H7 (cell line): ENCODE measurements around the gene GYS2. TPM values are rescaled to one million over a fixed set of nuclear protein-coding genes. Genes with fewer than 3 reads are reported as not detected.
"Not testable (repeated sequence)": the region's sequence is repeated elsewhere in the genome, so short reads cannot be mapped to it uniquely, and the experiment has no call there.

Experiments used
- DNase-seq: peaks from one replicate; pipeline ENCODE4 v3.0.0; 2012
- H3K27me3 ChIP-seq: 2 replicates; pipeline ENCODE4 v1.6.0; 2011; ENCODE audit warnings: mild to moderate bottlenecking, low read length; ENCODE audit not compliant: control insufficient read depth, insufficient read depth
- H3K36me3 ChIP-seq: replicated peaks from 2 replicates; pipeline ENCODE4 v1.5.1; 2011; ENCODE audit warnings: low read length; ENCODE audit not compliant: control insufficient read depth, insufficient read depth
- H3K4me3 ChIP-seq: 2 replicates; pipeline ENCODE4 v1.5.1; 2011; ENCODE audit warnings: low read depth, mild to moderate bottlenecking, control low read depth, low read length, moderate library complexity; ENCODE audit not compliant: insufficient read depth
- total RNA-seq: library from RNA; depleted of rRNA; stranded (reverse); fragments of >200 nt; shearing (Covaris generic); gene quantifications from 2 replicates; pipeline ENCODE4 v1.2.3, GENCODE V29; 2014

The GYS2 gene
- total RNA-seq, 1 experiment from 2014 or later: not detected

DNA sequence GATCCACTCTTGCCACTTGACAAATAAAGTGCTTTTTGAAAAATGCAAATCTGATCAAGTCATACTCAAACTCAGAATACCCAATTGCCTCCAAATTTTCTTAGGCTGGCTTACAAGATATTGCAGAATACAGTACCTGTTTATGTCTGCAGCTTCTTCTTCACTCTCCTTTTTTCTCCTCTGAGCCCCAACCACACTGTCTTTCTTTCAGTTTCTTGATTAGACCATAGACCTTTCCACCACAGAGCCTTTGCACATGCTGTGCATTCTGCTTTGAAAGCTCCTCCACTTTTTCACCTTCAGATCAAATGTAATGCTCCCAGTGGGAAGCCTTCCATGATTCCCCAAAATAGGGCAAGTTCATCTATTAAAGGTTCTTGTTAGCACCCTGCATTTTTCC lies 13.9 kb upstream of the GYS2 start:
- Histone ChIP-seq H3K4me3 (no peak overlapping the region), H3K27me3 (no peaks in the 10 kb centered on the region), H3K36me3 (no peaks in the 10 kb centered on the region)
- no peak for DNase-seq

DNA sequence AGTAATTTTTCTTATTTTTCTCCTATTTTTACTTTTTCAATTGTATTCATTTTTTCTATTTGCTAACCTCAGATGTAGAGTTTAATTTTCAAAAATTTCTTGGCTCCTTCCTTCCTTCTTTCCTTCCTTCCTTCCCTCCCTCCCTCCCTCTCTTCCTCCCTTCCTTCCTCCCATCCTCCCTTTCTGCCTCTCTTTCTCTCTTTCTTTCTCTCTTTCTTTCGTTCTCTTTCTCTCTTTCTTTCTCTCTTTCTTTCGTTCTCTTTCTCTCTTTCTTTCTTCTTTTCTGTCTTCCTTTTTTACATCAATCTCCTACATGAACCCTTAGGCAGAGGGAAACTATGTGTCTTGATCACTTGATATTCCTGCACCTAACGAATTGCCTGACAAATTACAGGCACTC lies 12.4 kb upstream of the GYS2 start:
- Histone ChIP-seq H3K4me3 (no peak overlapping the region), H3K36me3 (no peaks in the 10 kb centered on the region), H3K27me3 (no peaks in the 10 kb centered on the region)
- DNase-seq: no peak

DNA sequence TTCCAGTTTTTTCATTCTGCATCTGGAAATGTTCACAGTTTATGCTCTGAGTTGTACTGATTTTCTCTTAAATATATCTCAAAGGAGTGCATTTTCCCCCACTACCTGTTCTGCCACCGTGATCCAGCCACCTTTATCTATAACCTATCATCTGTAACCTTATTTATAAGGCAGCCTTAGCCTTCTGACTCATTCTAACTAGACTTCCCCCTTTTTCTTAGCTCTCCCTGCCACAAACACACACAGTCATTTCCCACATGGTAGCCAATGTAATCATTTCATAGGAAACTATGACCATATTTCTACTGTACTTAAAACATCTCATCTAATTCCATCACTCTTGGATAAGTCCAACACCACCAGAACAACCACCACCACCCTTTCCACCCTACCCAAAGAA lies 10.8 kb upstream of the GYS2 start:
- H3K27me3 ChIP-seq: no peaks in the 10 kb centered on the region
- no peak for DNase-seq
- H3K36me3 ChIP-seq: no peaks in the 10 kb centered on the region
- no peak overlapping the region for H3K4me3 ChIP-seq

DNA sequence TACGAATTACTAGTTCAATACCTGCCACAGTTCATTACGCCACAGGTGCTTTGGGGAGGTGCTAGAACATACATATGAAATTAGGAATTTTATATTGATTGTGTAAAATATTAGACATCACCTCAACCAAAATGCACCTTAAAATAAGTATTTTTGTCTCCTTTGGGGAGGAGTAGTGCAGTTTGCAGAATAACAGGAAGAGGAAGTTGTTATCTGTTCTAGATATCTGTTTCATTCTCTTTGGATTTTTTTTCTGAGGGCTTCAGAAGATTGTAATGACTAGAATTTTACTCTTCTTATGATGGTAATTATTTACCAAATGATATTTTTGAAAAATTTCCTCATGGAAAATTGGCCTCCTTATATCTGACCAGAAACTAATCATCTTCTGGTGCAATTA lies 9.9 kb upstream of the GYS2 start:
- Histone ChIP-seq H3K4me3 (no peak overlapping the region), H3K27me3 (no peaks in the 10 kb centered on the region), H3K36me3 (no peaks in the 10 kb centered on the region)
- no peak for DNase-seq

DNA sequence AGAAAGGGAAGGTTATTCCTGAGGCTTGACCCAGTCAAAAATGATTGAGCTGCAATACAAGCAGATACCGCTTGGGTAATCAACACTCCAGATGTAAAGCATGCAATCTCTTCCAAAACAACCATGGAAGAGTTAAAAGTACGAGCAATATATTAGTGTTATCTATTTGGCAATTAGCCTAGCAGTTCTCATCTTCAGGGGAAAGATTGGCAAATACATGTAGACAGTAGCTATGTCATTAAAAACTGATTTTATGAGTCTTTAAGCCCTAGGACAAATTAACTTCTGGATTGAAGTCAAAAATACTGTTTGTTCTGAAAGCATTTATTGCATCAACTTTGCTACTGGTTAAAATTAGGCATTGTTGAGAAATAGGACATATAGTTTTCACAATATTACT lies 9.3 kb upstream of the GYS2 start:
- peak; percentile 23 for DNase-seq
- Histone ChIP-seq H3K36me3 (no peaks in the 10 kb centered on the region), H3K27me3 (no peaks in the 10 kb centered on the region), H3K4me3 (no peak overlapping the region)

DNA sequence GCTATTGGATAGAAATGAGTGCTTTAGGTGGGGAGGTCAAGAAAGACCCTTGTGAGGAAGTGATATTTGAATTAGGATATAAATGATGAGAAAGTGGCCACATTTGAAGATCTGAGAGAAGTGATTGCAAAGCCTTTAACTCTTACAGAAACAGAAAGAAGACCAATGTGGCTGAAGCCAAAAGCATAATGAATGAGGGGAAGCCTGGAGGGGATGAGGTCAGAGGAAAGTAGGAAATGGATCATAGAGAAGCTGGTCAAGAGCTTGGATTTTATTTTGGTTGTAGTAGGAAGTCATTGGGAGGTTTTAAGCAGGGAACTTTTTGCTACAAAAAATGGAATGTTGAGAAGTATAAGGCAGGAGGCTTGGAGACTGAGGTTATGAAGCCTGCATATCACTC lies 3.5 kb upstream of the GYS2 start:
- DNase-seq: no peak
- Histone ChIP-seq H3K27me3 (no peaks in the 10 kb centered on the region), H3K4me3 (no peak overlapping the region), H3K36me3 (no peaks in the 10 kb centered on the region)

DNA sequence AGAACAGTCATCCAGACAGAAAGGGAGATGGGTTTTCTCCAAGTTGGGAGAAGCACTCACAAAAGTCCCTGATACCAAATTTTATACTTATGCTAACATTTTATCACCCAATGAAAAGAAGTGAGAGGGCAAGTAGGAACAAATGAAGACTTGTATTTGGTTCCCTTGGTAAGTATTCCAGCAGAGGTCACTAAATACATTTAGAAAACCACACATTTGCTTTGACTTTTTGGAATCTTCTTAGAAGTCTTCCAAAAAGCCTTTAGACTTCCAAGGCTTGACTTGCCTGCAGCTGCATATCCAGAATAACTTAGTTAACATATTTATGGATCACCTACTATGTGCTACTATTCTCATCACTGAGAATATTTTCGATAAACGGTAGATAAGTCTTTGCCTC lies 3.1 kb upstream of the GYS2 start:
- Histone ChIP-seq H3K27me3 (no peaks in the 10 kb centered on the region), H3K36me3 (no peaks in the 10 kb centered on the region), H3K4me3 (no peak overlapping the region)
- DNase-seq: no peak

DNA sequence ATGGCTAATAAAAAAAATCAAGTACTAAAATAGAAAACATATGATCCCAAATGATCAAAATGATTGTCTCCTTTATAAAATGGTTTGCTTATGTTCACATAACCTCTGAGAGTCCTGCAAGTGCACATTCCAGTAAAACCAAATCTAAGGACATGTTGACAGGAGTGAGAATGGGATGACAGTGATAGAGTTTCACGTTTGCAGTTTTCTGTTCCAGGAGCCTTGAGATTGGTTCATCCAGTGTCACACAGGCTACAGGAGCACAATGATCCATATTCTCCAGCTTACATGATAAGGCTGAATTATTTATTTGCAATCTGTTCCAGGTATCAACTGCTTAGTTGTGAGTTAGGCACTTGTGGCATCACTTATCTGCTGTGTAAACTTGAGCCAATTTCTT lies 1.5 kb upstream of the GYS2 start:
- DNase-seq: no peak
- H3K36me3 ChIP-seq: no peaks in the 10 kb centered on the region
- H3K4me3 ChIP-seq: no peak overlapping the region
- no peaks in the 10 kb centered on the region for H3K27me3 ChIP-seq

DNA sequence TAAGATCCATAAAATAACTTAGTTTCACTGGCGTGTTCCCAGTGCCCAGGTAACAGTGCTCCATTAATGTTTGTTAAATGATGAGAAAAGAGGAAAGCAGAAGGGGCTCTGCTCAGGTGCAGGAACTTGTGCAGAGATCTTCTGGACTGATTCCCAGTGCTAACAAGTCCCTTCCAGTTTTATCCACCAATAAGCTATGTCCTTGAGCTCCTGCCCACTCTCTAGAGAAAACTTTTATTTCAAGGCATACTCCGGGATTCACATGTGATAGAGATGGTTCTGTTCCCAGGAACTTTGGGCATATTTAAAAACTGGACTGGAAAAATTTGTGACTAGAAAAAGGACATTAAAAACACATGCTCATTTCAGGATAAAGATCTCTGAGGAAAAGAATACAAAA lies 1.9 kb downstream of the GYS2 start:
- no peak overlapping the region for H3K4me3 ChIP-seq
- no peak for DNase-seq
- no peaks in the 10 kb centered on the region for H3K27me3 ChIP-seq
- H3K36me3 ChIP-seq: no peaks in the 10 kb centered on the region

DNA sequence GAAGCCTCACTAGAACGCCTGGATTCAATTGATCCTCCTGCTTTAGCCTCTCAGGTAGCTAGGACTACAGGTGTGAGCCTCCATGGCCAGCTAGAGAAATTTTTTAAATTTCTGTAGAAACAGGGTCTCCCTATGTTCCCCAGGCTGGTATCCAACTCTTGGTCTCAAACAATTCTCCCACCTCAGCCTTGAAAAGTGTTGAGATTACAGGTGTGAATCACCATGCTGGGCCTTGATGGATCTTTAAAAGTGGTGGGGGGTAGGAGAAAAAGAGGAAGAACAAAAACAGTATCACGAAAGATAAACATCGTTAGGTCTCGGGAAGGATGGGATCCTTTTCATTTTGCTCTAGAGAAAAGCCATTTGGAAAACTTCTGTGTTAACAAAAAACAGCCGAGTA lies 4.5 kb downstream of the GYS2 start:
- Histone ChIP-seq H3K27me3 (no peaks in the 10 kb centered on the region), H3K36me3 (no peaks in the 10 kb centered on the region), H3K4me3 (no peak overlapping the region)
- DNase-seq: no peak

DNA sequence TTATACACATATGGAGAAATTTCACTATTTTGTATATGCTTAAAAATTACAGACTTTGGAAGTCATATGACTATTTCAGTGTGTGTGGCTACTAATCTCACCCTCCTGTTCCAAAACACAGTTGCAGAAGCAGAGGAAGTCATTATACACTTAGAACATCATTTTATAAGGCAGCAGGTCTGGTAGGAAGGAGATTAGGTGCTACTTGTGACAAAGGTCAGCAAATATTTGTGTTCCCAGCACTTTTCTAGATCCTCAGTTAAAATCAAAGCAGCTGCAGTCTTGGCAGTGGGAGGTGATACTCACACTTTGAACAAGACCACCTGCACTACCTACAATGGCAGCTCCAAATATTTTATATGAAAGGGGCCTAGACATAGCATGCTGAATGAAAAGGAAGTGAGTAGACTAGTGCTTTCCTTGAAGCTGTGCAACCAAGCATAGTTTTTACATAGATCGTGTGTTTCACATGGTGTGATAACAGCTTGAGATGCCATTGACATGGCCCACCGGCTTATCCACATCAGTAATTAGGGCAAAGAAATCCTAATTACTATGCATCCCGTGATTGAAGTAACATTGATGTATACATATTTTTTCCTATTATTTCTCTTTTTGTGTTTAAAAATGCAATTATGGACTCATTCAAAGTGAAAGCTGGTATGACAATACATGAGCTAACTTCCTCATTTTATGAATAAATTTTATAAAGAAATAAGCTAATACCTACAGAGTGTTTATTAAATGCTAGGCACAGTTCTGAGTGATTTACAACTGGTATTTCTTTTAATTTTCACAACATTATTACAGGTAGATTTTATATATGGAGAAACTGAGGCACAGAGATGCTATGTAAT lies 5.3 kb downstream of the GYS2 start:
- Histone ChIP-seq H3K36me3 (no peaks in the 10 kb centered on the region), H3K27me3 (no peaks in the 10 kb centered on the region), H3K4me3 (no peak overlapping the region)
- DNase-seq: no peak

DNA sequence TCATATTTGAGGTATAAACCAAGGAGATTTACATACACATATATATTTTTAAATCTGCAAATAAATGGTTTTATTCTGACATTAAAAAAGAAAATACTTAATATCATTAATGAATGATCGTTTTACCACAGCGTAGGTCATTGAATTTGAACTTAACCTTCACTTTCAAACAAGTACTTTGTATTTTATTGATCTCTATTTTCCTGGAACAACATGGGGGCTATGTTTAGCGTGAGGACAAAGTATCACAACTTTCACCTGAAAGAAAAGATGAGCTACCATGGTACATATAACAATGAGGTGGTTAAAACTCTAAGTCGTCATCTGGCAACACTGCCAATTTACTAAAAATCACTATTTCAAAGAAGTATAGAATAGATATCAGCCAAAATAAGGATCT lies 6.0 kb downstream of the GYS2 start:
- Histone ChIP-seq H3K4me3 (no peak overlapping the region), H3K27me3 (no peaks in the 10 kb centered on the region), H3K36me3 (no peaks in the 10 kb centered on the region)
- no peak for DNase-seq

DNA sequence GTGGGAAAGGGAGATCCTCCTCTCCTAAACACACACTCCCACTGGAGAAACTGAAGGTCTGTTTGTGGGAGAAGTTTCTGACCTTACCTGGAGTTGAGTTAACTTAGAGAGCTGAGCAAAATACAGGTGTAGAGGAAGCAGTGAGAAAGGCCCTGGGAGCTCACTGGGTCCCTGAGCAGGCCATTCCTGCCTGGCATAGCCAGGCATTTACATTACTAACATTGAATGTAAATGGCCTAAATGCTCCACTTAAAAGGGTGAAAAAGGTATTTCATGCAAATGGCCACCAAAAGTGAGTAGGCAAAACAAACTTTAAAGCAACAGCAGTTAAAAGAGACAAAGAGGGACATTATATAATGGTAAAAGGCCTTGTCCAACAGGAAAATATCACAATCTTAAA lies 9.3 kb downstream of the GYS2 start:
- not testable (repeated sequence) for H3K4me3 ChIP-seq, DNase-seq, H3K27me3 ChIP-seq, H3K36me3 ChIP-seq

DNA sequence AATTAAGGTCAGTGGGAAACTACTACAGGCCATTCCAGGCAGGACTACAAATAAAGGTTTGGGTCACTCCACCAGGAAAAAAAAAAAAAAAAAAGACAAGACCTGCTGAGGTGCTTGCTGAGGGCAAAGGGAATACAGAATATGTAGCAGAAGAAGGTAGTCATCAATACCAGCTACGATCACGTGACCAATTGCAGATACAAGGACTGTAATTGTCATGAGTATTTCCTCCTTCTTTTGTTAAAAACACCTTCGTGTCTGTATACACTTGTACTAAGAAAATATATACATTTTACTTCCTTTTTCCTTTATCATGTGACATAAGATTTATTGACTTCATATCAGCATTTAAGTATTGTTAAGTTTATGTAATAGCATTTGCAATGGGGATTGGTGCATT lies 19.2 kb downstream of the GYS2 start:
- DNase-seq: no peak
- H3K27me3 ChIP-seq: no peaks in the 10 kb centered on the region
- H3K36me3 ChIP-seq: no peaks in the 10 kb centered on the region
- no peak overlapping the region for H3K4me3 ChIP-seq

DNA sequence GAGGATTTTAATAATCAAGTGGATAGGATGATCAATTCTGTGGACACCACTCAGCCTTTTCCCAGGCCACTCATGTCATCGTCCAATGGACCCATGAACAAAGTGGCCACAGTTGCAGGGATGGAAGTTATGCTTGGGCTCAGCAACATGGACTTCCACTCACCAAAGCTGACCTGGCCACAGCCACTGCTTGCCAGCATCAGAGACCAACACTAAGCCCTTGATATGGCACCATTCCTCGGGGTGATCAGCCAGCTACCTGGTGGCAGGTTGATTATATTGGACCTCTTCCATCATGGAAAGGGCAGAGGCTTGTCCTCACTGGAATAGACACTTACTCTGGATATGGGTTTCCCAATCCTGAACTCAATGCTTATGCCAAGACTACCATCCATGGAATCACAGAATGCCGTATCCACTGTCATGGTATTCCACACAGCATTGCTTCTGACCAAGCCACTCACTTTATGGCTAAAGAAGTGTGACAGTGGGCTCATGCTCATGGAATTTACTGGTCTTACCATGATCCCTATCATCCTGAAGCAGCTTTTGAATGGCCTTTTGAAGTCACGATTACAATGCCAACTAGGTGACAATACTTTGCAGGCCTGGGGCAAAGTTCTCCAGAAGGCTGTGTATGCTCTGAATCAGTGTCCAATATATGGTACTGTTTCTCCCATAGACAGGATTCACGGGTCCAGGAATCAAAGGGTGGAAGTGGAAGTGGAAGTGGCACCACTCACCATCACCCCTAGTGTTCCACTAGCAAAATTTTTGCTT lies 20.1 kb downstream of the GYS2 start:
- not testable (repeated sequence) for H3K4me3 ChIP-seq, H3K27me3 ChIP-seq, DNase-seq, H3K36me3 ChIP-seq
